ENCODE results near the gene AIFM2. TPM values are rescaled to one million over a fixed set of nuclear protein-coding genes. Genes with fewer than 3 reads are reported as not detected.

AIFM2 gene
- total RNA-seq, 6 donors from 2014 or later: 12.0 to 21.0 (median 17.2) TPM

- TF ChIP-seq POLR2AphosphoS5 (IDR thresholded peaks at IDR 0.05) (no peak), CTCF (IDR thresholded peaks at IDR 0.05) (no peak), EP300 (IDR thresholded peaks at IDR 0.05) (no peak), POLR2A (IDR thresholded peaks at IDR 0.05) (no peak)
- Histone ChIP-seq H3K36me3 (peaks cover 0 to 29% (median 1%) of the 10 kb centered on the region in 4 donors), H3K9me3 (no peaks in the 10 kb centered on the region), H3K27me3 (no peaks in the 10 kb centered on the region), H3K4me3 (no peak overlapping the region), H3K4me1 (peaks cover 53 to 75% (median 61%) of the 10 kb centered on the region in 4 donors), H3K27ac (no peak overlapping the region)
- 75 to 79% methylated on average over 3 of the region's 3 CpGs for WGBS, 2 donors
- no peak for DNase-seq
- no peak for ATAC-seq (ENCODE audit: low FRiP score in 2 of 2)
These were observed 33.8 kb upstream of the AIFM2 start for GRCh38 chr10:70166394-70166793.

- Histone ChIP-seq H3K4me1 (peaks cover 48 to 67% (median 57%) of the 10 kb centered on the region in 4 donors), H3K27ac (no peak overlapping the region), H3K36me3 (peaks cover 0 to 51% (median 12%) of the 10 kb centered on the region in 4 donors), H3K9me3 (no peaks in the 10 kb centered on the region), H3K4me3 (no peak overlapping the region), H3K27me3 (no peaks in the 10 kb centered on the region)
- no peak for ATAC-seq (ENCODE audit: low FRiP score in 2 of 2)
- WGBS, 2 donors: 54 to 65% methylated on average over 3 of the region's 3 CpGs
- DNase-seq: no peak
- no peak for TF ChIP-seq POLR2AphosphoS5 (IDR thresholded peaks at IDR 0.05)
- TF ChIP-seq EP300 (IDR thresholded peaks at IDR 0.05): no peak
- no peak for TF ChIP-seq POLR2A (IDR thresholded peaks at IDR 0.05)
- no peak for TF ChIP-seq CTCF (IDR thresholded peaks at IDR 0.05)
These were observed 31.5 kb upstream of the AIFM2 start for GRCh38 chr10:70164163-70164562.

GRCh38 chr10:70163448-70163847, 30.8 kb upstream of the AIFM2 start:
- Histone ChIP-seq H3K27ac (peak overlapping the region in 1 of 4 donors; percentile 32), H3K36me3 (peaks cover 0 to 59% (median 12%) of the 10 kb centered on the region in 4 donors), H3K9me3 (no peaks in the 10 kb centered on the region), H3K27me3 (no peaks in the 10 kb centered on the region), H3K4me3 (no peak overlapping the region), H3K4me1 (peaks cover 41 to 61% (median 50%) of the 10 kb centered on the region in 4 donors)
- no peak for ATAC-seq (ENCODE audit: low FRiP score in 2 of 2)
- DNase-seq: no peak
- 97% methylated on average over 4 of the region's 4 CpGs for WGBS, 2 donors
- no peak for TF ChIP-seq EP300 (IDR thresholded peaks at IDR 0.05)
- TF ChIP-seq CTCF (IDR thresholded peaks at IDR 0.05): no peak
- no peak for TF ChIP-seq POLR2AphosphoS5 (IDR thresholded peaks at IDR 0.05)
- TF ChIP-seq POLR2A (IDR thresholded peaks at IDR 0.05): no peak

GRCh38 chr10:70162892-70163201, 30.2 kb upstream of the AIFM2 start:
- Histone ChIP-seq H3K9me3 (no peaks in the 10 kb centered on the region), H3K4me1 (peaks cover 36 to 55% (median 45%) of the 10 kb centered on the region in 4 donors), H3K27ac (peak overlapping the region in 2 of 4 donors; percentile 10 to 32), H3K27me3 (no peaks in the 10 kb centered on the region), H3K36me3 (peaks cover 0 to 65% (median 17%) of the 10 kb centered on the region in 4 donors), H3K4me3 (no peak overlapping the region)
- TF ChIP-seq EP300 (IDR thresholded peaks at IDR 0.05) (no peak), CTCF (IDR thresholded peaks at IDR 0.05) (no peak), POLR2AphosphoS5 (IDR thresholded peaks at IDR 0.05) (no peak), POLR2A (IDR thresholded peaks at IDR 0.05) (no peak)
- 21 to 39% methylated on average over 1 of the region's 1 CpG for WGBS, 2 donors
- no peak for ATAC-seq (ENCODE audit: low FRiP score in 2 of 2)
- DNase-seq: no peak

- DNase-seq (no peak), ATAC-seq (ENCODE audit: low FRiP score in 2 of 2) (no peak)
- Histone ChIP-seq H3K27me3 (no peaks in the 10 kb centered on the region), H3K27ac (peak overlapping the region in 2 of 4 donors; percentile 10 to 27), H3K4me1 (peaks cover 31 to 49% (median 40%) of the 10 kb centered on the region in 4 donors), H3K9me3 (no peaks in the 10 kb centered on the region), H3K4me3 (no peak overlapping the region), H3K36me3 (peaks cover 0 to 70% (median 20%) of the 10 kb centered on the region in 4 donors)
- TF ChIP-seq POLR2AphosphoS5 (IDR thresholded peaks at IDR 0.05): no peak
- TF ChIP-seq EP300 (IDR thresholded peaks at IDR 0.05): no peak
- TF ChIP-seq CTCF (IDR thresholded peaks at IDR 0.05): no peak
- no peak for TF ChIP-seq POLR2A (IDR thresholded peaks at IDR 0.05)
- 76 to 87% methylated on average over 2 of the region's 2 CpGs for WGBS, 2 donors
These were observed 29.7 kb upstream of the AIFM2 start for GRCh38 chr10:70162151-70162891.
